Measurements from ENCODE around the gene ASAP3.

The ASAP3 gene

GRCh38 chr1:23403735-23404486, 80.1 kb downstream of the ASAP3 start:
- DNase-seq (ENCODE audit: extremely low read depth, low read depth), result peak; percentile 89
- H3K4me3 ChIP-seq (replicated peaks; ENCODE audit: low read depth, low read length), result peak overlapping the region; percentile 9; the same call in 1 of the 2 replicates
- peak; percentile 92 for TF ChIP-seq CTCF (IDR thresholded peaks at IDR 0.05; ENCODE audit: low read depth, low read length, missing control alignments)

- TF ChIP-seq CTCF (IDR thresholded peaks at IDR 0.05; ENCODE audit: low read depth, low read length, missing control alignments), result no peak
- peak overlapping the region; percentile 9; the same call in 1 of the 2 replicates for H3K4me3 ChIP-seq (replicated peaks; ENCODE audit: low read depth, low read length)
- no peak for DNase-seq (ENCODE audit: extremely low read depth, low read depth)
Observed at GRCh38 chr1:23403355-23403734, 80.6 kb downstream of the ASAP3 start.

- TF ChIP-seq CTCF (IDR thresholded peaks at IDR 0.05; ENCODE audit: low read depth, low read length, missing control alignments), result no peak
- no peak overlapping the region for H3K4me3 ChIP-seq (replicated peaks; ENCODE audit: low read depth, low read length)
- peak; percentile 56 for DNase-seq (ENCODE audit: extremely low read depth, low read depth)
Observed at GRCh38 chr1:23403038-23403336, 81.0 kb downstream of the ASAP3 start.

- DNase-seq (ENCODE audit: extremely low read depth, low read depth), result no peak
- TF ChIP-seq CTCF (IDR thresholded peaks at IDR 0.05; ENCODE audit: low read depth, low read length, missing control alignments), result no peak
- H3K4me3 ChIP-seq (replicated peaks; ENCODE audit: low read depth, low read length), result no peak overlapping the region
Observed at GRCh38 chr1:23402286-23403037, 81.5 kb downstream of the ASAP3 start.

- no peak for DNase-seq (ENCODE audit: extremely low read depth, low read depth)
- no peak overlapping the region for H3K4me3 ChIP-seq (replicated peaks; ENCODE audit: low read depth, low read length)
- no peak for TF ChIP-seq CTCF (IDR thresholded peaks at IDR 0.05; ENCODE audit: low read depth, low read length, missing control alignments)
Observed at GRCh38 chr1:23401313-23401712, 82.7 kb downstream of the ASAP3 start.

GRCh38 chr1:23400324-23401114, 83.5 kb downstream of the ASAP3 start:
- H3K4me3 ChIP-seq (replicated peaks; ENCODE audit: low read depth, low read length), result no peak overlapping the region
- no peak for TF ChIP-seq CTCF (IDR thresholded peaks at IDR 0.05; ENCODE audit: low read depth, low read length, missing control alignments)
- DNase-seq (ENCODE audit: extremely low read depth, low read depth), result no peak
